SU-DHL-6 (cell line): ENCODE data around the gene RNGTT.

Experiments used
- H2AFZ ChIP-seq: fragments of 200-600 bp; sonication (generic); 2 replicates; pipeline ENCODE4 v1.6.1; 2014; ENCODE audit warnings: low read depth, mild to moderate bottlenecking, moderate library complexity, mixed read lengths, antibody characterized with exemption, low read length; ENCODE audit not compliant: severe bottlenecking
- H3F3A ChIP-seq: fragments of 200-600 bp; shearing (Covaris generic); 2 replicates; pipeline ENCODE4 v1.6.0; 2016; ENCODE audit warnings: antibody characterized with exemption, mild to moderate bottlenecking; ENCODE audit not compliant: insufficient read depth
- H3K27ac ChIP-seq: fragments of 200-600 bp; sonication (generic); 2 replicates; pipeline ENCODE4 v1.5.1; 2016; ENCODE audit warnings: low read depth, mild to moderate bottlenecking, low read length, moderate library complexity, mixed read lengths
- H3K27me3 ChIP-seq: fragments of 200-600 bp; sonication (generic), shearing (Covaris generic); 2 replicates; pipeline ENCODE4 v1.6.0; 2014; ENCODE audit warnings: mild to moderate bottlenecking, low read length
- H3K36me3 ChIP-seq: fragments of 200-600 bp; sonication (generic); 2 replicates; pipeline ENCODE4 v1.6.1; 2014; ENCODE audit warnings: mild to moderate bottlenecking, low read length, mixed read lengths
- H3K4me2 ChIP-seq: fragments of 300-600, 200-600 bp; shearing (Covaris generic), sonication (generic); 2 replicates; pipeline ENCODE4 v1.6.0; 2014; ENCODE audit warnings: low read length, low read depth, mild to moderate bottlenecking; ENCODE audit not compliant: poor library complexity, severe bottlenecking
- H3K4me3 ChIP-seq: fragments of 200-600 bp; sonication (generic); 2 replicates; pipeline ENCODE4 v1.5.1; 2014; ENCODE audit warnings: antibody characterized with exemption, low read length, mild to moderate bottlenecking, mixed read lengths; ENCODE audit not compliant: insufficient read depth, poor library complexity, severe bottlenecking
- H3K79me2 ChIP-seq: fragments of 200-600 bp; sonication (generic); 2 replicates; pipeline ENCODE4 v1.6.1; 2014; ENCODE audit warnings: mild to moderate bottlenecking, low read length, moderate library complexity; ENCODE audit not compliant: insufficient read depth
- H3K9ac ChIP-seq: fragments of 200-600 bp; sonication (generic); 2 replicates; pipeline ENCODE4 v1.7.0; 2014; ENCODE audit warnings: mild to moderate bottlenecking, low read length
- H3K9me2 ChIP-seq: fragments of 200-600 bp; sonication (generic); replicated peaks from 2 replicates; pipeline ENCODE4 v1.6.1; 2014; ENCODE audit warnings: low read length; ENCODE audit not compliant: insufficient read depth
- H3K9me3 ChIP-seq: fragments of 200-600 bp; sonication (generic); 2 replicates; pipeline ENCODE4 v1.6.1; 2014; ENCODE audit warnings: low read length, mixed read lengths; ENCODE audit not compliant: insufficient read depth
- H4K20me1 ChIP-seq: fragments of 200-600 bp; sonication (generic); 2 replicates; pipeline ENCODE4 v1.6.1; 2014; ENCODE audit warnings: low read depth, mild to moderate bottlenecking, antibody characterized with exemption, low read length, moderate library complexity, mixed read lengths
- EZH2phosphoT487 ChIP-seq: fragments of 200-600 bp; sonication (generic), shearing (Covaris generic); conservative IDR thresholded peaks from 2 replicates; pipeline ENCODE4 v1.6.1; 2018; ENCODE audit warnings: mild to moderate bottlenecking, antibody characterized with exemption, low read length, moderate library complexity, mixed read lengths
- TF ChIP-seq, protein P1 (sequence below): fragments of 200-600 bp; sonication (generic); IDR thresholded peaks from one replicate; pipeline ENCODE4 v1.5.1; 2017; ENCODE audit warnings: antibody characterized with exemption, mild to moderate bottlenecking, low read length, moderate library complexity; ENCODE audit not compliant: insufficient read depth, poor library complexity, severe bottlenecking

RNGTT gene

DNA sequence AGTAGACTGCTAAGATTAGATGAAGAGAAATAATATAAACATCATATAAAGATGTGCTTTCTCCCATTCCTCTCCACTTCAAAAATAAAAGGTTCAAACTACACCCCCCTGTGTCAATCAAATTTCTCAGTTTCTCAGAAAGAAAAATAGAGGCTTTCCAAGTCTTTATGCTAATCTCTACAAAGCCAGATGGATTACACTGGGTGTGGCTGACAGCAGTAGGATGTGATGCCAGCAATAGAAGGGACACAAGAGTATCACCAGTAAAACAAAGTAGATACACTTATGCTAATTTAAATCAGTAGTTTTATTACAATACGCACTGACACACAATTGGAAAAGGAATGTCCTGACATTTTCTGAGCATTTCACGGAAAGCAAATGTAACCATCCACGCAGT is 353.4 kb downstream of the RNGTT start:
- H3K36me3 ChIP-seq, result peaks cover 55% of the 10 kb centered on the region
- no peaks in the 10 kb centered on the region for H3K9me2 ChIP-seq
- H3F3A ChIP-seq, result peaks cover 78% of the 10 kb centered on the region
- no peaks in the 10 kb centered on the region for H3K27me3 ChIP-seq
- peak overlapping the region; percentile 98; the same call in 1 of the 2 replicates for H3K27ac ChIP-seq
- H3K79me2 ChIP-seq, result peaks cover 37% of the 10 kb centered on the region
- no peak overlapping the region for H3K4me3 ChIP-seq
- H4K20me1 ChIP-seq, result no peaks in the 10 kb centered on the region
- H3K9me3 ChIP-seq, result no peaks in the 10 kb centered on the region
- no peak overlapping the region for H3K4me2 ChIP-seq
- TF ChIP-seq, protein P1, sequence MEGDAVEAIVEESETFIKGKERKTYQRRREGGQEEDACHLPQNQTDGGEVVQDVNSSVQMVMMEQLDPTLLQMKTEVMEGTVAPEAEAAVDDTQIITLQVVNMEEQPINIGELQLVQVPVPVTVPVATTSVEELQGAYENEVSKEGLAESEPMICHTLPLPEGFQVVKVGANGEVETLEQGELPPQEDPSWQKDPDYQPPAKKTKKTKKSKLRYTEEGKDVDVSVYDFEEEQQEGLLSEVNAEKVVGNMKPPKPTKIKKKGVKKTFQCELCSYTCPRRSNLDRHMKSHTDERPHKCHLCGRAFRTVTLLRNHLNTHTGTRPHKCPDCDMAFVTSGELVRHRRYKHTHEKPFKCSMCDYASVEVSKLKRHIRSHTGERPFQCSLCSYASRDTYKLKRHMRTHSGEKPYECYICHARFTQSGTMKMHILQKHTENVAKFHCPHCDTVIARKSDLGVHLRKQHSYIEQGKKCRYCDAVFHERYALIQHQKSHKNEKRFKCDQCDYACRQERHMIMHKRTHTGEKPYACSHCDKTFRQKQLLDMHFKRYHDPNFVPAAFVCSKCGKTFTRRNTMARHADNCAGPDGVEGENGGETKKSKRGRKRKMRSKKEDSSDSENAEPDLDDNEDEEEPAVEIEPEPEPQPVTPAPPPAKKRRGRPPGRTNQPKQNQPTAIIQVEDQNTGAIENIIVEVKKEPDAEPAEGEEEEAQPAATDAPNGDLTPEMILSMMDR, result no peak
- TF ChIP-seq EZH2phosphoT487, result no peak
- H3K9ac ChIP-seq, result no peak overlapping the region
- no peak overlapping the region for H2AFZ ChIP-seq

DNA sequence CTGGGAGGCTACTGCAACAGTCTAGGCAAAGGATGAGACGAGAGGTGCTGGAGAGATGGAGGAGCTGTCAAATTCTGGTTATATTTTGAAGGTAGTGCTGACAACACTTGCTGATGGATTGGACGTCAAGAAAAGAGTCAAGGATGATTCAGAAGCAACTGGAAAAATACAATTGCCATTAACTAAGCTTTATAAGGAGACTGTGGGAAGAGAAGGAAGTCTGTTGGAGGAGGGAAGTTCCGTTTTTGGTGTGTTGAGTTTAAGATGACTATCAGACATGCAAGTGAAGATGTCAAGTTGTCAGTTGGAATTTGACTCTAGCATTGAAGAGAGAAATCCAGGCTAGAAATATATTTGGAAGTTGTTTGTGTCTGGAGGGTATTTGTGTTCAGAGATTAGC is 358.1 kb downstream of the RNGTT start:
- Histone ChIP-seq H3K9me3 (no peaks in the 10 kb centered on the region), H3K4me2 (no peak overlapping the region), H3K79me2 (no peaks in the 10 kb centered on the region), H3K27me3 (no peaks in the 10 kb centered on the region), H3F3A (peaks cover 54% of the 10 kb centered on the region), H3K36me3 (peaks cover 20% of the 10 kb centered on the region), H3K4me3 (no peak overlapping the region), H3K9ac (no peak overlapping the region), H3K9me2 (no peaks in the 10 kb centered on the region), H2AFZ (no peak overlapping the region), H4K20me1 (no peaks in the 10 kb centered on the region), H3K27ac (no peak overlapping the region)
- no peak for TF ChIP-seq EZH2phosphoT487
- TF ChIP-seq, protein P1, result no peak

DNA sequence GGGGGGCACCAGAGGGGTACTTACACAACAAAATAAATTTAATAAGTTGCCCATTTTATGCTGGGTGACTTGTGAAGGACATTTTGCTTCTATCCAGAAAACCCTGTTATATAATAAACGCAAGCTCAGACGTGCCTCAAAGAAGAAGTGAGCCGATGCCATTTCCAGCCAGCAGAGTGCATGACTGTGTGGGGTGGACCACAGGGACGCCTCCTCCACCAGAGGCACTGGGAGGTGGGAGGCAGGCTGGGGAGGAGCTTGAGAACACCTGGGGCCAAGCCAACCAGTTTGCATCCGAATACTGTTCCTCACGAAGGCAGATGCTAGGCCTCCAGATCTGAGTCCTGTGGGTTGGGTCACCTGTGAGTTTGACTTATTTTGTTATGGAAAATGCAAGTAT is 363.8 kb downstream of the RNGTT start:
- peak overlapping the region; percentile 22 for H3K4me3 ChIP-seq
- no peaks in the 10 kb centered on the region for H3K36me3 ChIP-seq
- no peak for TF ChIP-seq EZH2phosphoT487
- TF ChIP-seq, protein P1, result peak; percentile 74
- no peaks in the 10 kb centered on the region for H3K9me3 ChIP-seq
- H2AFZ ChIP-seq, result peak overlapping the region; percentile 35
- H3K79me2 ChIP-seq, result no peaks in the 10 kb centered on the region
- H3K9ac ChIP-seq, result peak overlapping the region; percentile 44
- H3K4me2 ChIP-seq, result peak overlapping the region; percentile 60
- H3K9me2 ChIP-seq, result no peaks in the 10 kb centered on the region
- no peaks in the 10 kb centered on the region for H4K20me1 ChIP-seq
- no peaks in the 10 kb centered on the region for H3K27me3 ChIP-seq
- H3K27ac ChIP-seq, result peak overlapping the region; percentile 82
- H3F3A ChIP-seq, result peaks cover 14% of the 10 kb centered on the region

DNA sequence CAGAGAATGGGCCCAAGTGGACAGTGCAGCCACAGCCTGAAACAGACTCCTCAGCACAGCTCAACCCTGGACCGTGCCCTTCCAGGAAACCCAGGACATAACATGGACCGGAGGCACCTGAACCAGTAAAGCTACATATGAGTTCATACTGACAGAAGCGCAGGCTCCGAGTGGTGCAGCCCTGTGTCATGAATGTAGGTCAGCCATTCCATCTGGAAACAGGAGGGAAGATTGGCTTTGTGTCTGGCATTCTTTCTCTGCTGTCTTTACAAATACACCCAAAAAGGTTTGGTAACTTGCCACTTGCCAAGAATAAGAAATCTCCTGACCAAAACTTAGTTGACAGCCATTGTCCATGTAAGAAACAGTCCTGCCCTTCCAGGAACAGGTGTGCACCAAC is 366.6 kb downstream of the RNGTT start:
- TF ChIP-seq, protein P1, result no peak
- no peak for TF ChIP-seq EZH2phosphoT487
- no peaks in the 10 kb centered on the region for H3K27me3 ChIP-seq

More for the DNA sequence above, 366.6 kb downstream of the RNGTT start:
- H2AFZ ChIP-seq, result no peak overlapping the region
- H3K4me2 ChIP-seq, result no peak overlapping the region
- H3K9me3 ChIP-seq, result peaks cover 10% of the 10 kb centered on the region; the same call in 1 of the 2 replicates
- no peaks in the 10 kb centered on the region for H3K9me2 ChIP-seq
- no peak overlapping the region for H3K4me3 ChIP-seq
- no peak overlapping the region for H3K27ac ChIP-seq
- no peaks in the 10 kb centered on the region for H4K20me1 ChIP-seq
- no peaks in the 10 kb centered on the region for H3K36me3 ChIP-seq
- H3F3A ChIP-seq, result peaks cover 9% of the 10 kb centered on the region
- H3K9ac ChIP-seq, result no peak overlapping the region
- H3K79me2 ChIP-seq, result no peaks in the 10 kb centered on the region
